Stimulated activated CD8-positive, alpha-beta memory T cell treated with anti-CD3 and anti-CD28 coated beads, Interleukin-15, amount 100 ng/mL, for 4 hours (primary cell): ENCODE measurements around the gene HESX1.

ENCODE experiments used
- DNase-seq, 2 donors: peaks; one replicate each; pipeline ENCODE4 v3.0.0-alpha.2; 2020; ENCODE audit warnings: low read depth in 2 of 2

HESX1 gene

GRCh38 chr3:57168151-57168550 lies 31.6 kb downstream of the HESX1 start:
- no peak for DNase-seq

GRCh38 chr3:57166660-57167059 lies 33.1 kb downstream of the HESX1 start:
- DNase-seq, result no peak

- no peak for DNase-seq
Measured at GRCh38 chr3:57165641-57166040, 34.1 kb downstream of the HESX1 start.

GRCh38 chr3:57164657-57165573 lies 34.9 kb downstream of the HESX1 start, which contains the start of gene IL17RD:
Gene IL17RD (minus strand): TSS chr3:57165353. CDS start chr3:57165286, 67 bp downstream.
- DNase-seq, result no peak

GRCh38 chr3:57164217-57164656 lies 35.5 kb downstream of the HESX1 start:
- DNase-seq, result no peak

GRCh38 chr3:57163751-57164150 lies 36.0 kb downstream of the HESX1 start:
- DNase-seq, result no peak

GRCh38 chr3:57161915-57162314 lies 37.9 kb downstream of the HESX1 start:
- DNase-seq, result no peak

- no peak for DNase-seq
Measured at GRCh38 chr3:57160765-57161538, 38.8 kb downstream of the HESX1 start.

- DNase-seq, result no peak
Measured at GRCh38 chr3:57160076-57160764, 39.6 kb downstream of the HESX1 start.

- no peak for DNase-seq
Measured at GRCh38 chr3:57158813-57159738, 40.7 kb downstream of the HESX1 start.

GRCh38 chr3:57158325-57158724 lies 41.5 kb downstream of the HESX1 start:
- no peak for DNase-seq

- no peak for DNase-seq
Measured at GRCh38 chr3:57157545-57157944, 42.2 kb downstream of the HESX1 start.

- DNase-seq, result no peak
Measured at GRCh38 chr3:57155310-57155643, 44.5 kb downstream of the HESX1 start.

- DNase-seq, result no peak
Measured at GRCh38 chr3:57154470-57155309, 45.1 kb downstream of the HESX1 start.

- DNase-seq, result no peak
Measured at GRCh38 chr3:57152151-57153143, 47.3 kb downstream of the HESX1 start.

- no peak for DNase-seq
Measured at GRCh38 chr3:57151749-57152148, 48.0 kb downstream of the HESX1 start.

GRCh38 chr3:57151021-57151449 lies 48.7 kb downstream of the HESX1 start:
- no peak for DNase-seq

- DNase-seq, result no peak
Measured at GRCh38 chr3:57150113-57150581, 49.6 kb downstream of the HESX1 start.
